HG03460 (cell line): ENCODE measurements around the gene SLC40A1.

Experiments
- ATAC-seq: cut with Tn5 transposase; IDR thresholded peaks from one replicate; pipeline ENCODE4 v1.9.1; 2021; ENCODE audit not compliant: unreplicated experiment

Gene SLC40A1

DNA sequence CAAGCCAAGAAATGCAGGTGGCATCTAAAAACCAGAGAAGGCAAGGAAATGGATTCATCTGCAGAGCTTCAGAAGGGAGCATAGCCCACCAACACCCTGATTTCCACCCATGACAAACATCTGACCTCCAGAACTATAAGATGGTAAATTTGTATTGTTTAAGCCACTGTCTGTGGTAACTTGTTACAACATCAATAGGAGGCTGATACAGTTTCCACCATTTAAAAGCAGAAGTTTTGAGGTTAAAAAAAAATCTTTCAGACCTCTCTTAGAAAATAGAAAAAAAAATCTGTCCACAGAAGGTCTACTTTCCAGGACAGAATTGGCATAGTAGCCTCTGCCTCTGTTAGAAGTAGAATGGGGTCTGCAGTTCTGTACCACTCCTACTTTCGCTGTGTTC is 37.2 kb downstream of the SLC40A1 start:
- no peak for ATAC-seq

DNA sequence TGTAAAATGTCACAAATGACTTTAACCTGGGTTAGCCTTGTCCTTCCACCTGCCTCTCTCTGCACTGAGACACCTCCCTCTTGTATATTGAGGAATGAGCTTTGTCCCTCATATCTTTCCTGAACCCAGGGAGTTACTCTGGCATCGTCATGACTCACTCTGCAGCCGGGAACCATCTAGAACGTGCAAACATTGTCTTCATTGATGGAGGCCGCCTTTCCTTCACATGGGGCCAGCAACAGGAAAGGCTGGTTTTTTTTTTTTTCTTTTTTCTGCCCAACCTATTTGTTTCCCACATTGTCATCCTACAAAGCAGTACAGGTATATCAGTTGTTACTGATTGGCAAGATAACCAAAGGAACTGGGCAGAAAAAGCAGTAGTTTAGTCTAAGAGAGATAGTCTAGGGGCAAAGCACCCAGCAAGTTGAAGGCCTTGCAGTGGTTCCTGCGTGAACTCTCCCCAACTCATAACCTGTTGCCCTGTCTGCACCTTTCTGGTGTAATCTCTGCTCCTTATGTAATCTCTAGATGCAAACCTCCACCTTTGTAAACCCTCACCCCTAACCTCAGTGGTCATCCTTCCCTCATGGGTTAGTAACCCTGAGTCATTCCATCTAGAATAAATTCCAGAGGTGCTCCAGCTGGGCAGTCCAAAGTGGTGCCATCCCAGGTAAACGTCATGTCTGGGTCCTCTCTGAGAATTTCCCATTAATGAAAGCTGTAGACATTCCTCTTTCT is 38.3 kb downstream of the SLC40A1 start:
- ATAC-seq, result no peak

DNA sequence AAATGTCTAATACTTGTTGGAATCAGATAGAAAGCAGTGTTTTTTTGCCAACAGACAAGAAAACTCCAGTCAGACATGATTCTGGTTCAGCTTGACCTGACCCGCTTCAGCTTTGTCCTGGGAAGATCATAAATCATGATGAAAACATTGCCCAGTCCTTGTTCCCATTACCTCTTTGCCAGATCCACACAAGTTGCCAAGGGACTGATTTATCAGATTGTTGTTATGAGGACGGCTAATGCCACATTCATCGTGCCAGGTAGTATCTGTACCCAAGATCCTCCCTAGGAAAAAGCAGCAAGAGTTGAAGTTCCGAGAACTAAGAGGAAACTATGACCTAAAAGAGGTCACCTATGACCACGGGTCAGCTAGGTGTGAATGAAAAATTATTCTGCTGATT is 39.0 kb downstream of the SLC40A1 start:
- ATAC-seq, result no peak

DNA sequence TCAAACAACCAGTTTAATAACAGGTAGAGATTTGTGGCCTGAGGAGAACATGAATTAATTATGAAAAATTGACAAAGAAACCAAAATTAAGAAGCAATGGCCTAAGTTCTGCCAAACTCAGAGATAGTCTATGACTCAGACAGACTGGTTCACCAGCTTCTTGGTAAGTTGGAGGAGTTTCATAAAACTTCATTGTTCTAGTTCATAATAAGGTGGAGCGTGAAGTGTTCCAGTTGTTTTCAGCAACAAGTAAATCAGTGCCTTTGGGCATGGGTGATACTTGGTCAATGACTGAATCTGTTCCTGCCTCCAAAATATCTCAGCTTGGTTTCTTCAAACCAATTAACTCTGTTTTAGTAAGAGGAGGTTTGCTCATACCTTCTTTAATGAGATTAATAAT is 40.0 kb downstream of the SLC40A1 start:
- ATAC-seq, result no peak

DNA sequence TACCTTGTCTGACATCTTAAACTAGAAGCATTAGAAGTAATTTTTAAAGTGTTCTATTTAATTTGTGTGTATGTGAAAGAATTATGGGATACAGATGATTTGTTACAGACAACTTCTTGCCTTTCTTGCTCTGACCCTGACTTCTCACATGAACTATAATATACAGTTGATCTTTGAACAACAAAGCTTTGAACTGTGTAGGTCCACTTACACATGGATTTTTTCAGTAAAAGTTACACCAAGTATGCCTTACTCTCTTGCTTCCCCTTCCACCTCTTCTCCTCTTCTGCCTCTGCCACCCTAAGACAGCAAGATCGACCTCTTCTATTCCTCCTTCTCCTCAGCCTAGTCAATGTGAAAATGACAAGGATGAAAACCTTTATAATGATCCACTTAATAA is 42.2 kb downstream of the SLC40A1 start:
- ATAC-seq, result no peak

DNA sequence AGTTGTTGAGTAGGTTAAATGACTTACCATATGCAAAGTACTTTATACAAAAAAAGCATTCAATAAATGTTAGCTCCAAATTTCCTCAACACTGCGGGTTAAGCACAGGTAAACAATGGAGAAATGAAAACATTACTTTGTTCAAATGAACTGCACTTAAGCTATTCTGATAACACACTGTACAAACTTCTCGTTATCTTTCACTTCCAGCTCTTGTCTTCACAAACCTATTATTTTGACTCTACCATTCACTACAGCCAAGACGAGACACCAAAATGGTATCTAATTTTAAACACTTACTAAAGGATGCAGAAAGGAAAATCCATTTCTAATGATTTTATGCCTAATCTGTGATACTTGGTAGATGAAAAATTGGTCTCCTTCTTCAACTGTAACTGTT is 43.8 kb downstream of the SLC40A1 start:
- no peak for ATAC-seq

DNA sequence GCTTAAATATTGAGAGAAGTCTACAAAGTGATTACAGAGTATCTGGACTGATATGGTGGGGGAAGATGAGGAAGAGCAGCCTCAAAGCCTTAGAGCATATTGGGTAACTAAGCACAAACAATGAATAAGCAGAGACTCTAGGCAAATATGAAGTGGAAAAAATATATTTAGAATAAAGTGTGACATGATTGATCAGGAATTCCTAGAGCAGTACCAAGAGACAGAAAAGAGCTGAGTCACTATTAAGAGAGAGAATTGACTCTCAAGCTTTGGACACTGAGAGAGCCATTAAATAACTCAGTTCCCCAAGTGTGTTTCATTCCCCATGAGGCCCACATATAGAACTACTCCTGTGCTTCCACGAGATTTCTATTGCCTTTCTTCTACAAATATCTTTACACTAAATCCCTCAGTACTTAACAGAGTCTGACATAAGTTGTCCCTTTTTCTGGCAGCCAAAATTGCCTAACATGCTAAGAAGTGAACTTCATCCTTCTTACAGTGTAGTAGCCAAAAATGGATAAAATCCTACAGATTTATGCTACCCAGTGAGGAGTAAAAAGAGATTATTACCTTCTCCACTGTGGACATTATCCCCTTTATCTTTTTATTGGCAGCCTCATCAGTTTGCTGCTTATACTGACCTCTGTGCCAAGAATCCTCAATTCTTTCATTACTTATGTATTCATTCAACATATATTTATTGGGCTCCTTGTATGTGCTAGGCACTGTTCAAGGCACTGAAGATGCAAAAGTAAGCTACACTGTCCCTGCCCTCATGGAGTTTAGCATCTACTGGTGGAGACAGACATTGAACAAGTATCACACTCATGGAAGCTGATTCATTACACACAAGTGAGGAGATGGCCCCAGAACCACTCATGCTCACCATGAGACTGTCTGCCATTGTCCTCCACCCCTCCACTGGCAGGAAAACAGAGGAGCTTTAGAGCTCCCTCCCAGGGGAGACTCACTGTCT is 45.4 kb downstream of the SLC40A1 start:
- no peak for ATAC-seq

DNA sequence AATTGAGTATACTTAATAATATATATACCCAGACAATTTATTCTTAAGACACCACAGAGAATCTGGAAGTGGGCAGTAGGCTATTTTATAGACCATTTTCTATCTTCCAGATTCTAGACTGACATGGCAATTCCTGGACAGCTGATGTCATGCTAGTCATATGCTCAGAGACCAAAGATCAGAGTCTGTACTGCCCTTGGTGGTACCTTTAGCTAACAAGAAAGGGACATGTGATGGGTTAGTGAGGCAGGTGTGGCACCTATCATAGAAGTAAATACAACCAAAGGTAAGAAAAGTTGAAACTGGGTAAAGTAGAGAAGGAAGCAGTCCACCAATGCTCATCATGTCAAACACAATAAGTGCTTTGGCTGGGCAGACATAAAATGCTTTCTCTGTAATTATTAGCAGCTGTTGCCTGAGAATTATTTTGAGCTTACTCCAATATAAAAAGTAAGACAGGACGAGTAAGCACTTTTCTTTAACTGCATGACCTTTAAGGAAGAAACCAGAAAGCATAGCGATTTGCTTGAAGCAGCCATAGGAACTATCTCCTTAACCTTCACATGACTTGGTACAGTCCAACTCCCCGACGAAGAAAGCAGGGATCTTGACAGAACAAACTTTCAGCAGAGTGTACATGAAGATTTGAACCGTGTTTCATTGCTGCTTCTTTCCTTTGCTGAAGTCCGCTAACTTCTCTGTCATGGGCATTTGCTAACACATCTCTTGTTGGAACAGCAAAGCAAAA is 47.1 kb downstream of the SLC40A1 start:
- no peak for ATAC-seq

DNA sequence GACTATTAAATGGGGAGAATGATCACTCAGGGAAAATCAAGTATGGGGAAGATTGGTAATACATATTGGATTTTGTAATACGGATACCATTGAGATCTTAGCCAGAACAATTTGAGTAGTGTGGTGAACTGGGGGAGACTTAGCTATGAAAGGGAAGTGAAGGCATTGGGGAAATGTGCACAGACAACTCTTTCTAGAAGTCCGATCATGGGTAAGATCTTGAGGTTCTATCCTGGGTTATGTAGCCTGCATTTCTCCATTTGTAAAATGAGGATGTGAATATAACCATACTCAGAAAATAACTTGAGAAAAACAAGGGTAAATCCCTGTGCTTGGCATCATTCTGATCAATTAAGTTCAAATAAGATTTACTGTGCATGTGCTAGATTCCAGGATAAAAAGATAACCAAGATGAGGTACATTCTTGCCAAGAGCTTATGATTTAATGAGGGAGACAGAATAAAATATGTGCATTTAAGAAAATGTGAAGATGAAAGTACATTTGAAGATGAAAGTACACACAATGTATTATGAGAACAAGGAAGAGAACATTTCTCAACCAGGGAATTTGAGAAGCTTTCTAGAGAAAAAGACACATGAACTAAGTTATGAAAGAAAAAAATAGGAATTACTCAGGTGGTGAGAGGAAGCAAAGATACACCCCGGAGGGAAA is 49.5 kb downstream of the SLC40A1 start:
- no peak for ATAC-seq

DNA sequence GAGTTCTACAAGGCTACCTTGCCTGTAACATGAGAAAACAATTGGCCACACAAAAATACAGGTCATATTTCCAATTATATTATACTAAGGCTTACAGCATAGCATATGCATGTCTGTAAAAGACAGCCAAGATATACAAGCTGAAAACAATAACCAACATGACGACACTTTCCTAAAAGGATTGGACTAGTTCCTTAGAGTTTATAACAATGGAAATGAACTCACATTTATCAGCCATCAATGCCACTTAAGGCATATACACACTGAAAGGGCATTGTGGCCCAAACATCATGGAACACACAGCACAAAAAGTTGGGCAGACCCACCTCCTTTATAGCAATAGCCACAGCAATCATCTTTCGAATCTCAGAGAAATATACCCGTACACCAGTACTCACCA is 52.0 kb downstream of the SLC40A1 start:
- no peak for ATAC-seq

DNA sequence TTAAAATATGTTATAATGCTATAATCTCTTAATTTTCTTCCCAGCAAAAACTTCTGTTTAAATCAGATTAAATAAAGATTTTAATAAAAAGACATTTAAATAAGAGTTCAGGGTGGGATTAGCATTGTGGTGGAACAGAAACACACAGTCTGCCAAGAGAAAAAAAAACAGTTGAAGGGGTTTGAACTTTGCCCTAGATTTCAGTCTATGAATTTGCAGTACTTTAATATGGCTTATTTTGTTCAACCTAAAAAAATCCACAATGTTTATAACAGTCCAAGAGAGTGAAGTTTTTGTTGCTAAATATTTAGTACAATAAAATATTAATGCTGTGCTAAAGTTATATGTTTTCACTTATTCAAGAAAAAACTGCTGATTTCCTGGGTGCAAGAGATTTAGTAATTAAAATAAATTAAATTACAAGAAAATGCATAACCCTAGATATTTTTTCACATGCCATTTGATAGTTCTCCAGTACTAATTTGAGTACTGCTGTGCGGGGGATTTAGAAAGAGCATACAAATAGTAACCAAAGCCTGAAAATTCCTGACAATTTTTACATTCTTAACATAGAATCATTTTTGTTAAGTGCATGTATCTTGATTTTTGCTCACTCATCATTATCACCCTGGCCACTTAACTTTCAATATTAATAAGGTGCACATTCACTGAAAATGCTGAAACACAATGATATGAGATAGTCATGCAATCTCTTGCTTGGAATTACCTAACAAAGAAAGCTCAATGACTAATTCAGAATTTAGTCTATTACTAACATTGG is 52.6 kb downstream of the SLC40A1 start:
- ATAC-seq, result no peak

DNA sequence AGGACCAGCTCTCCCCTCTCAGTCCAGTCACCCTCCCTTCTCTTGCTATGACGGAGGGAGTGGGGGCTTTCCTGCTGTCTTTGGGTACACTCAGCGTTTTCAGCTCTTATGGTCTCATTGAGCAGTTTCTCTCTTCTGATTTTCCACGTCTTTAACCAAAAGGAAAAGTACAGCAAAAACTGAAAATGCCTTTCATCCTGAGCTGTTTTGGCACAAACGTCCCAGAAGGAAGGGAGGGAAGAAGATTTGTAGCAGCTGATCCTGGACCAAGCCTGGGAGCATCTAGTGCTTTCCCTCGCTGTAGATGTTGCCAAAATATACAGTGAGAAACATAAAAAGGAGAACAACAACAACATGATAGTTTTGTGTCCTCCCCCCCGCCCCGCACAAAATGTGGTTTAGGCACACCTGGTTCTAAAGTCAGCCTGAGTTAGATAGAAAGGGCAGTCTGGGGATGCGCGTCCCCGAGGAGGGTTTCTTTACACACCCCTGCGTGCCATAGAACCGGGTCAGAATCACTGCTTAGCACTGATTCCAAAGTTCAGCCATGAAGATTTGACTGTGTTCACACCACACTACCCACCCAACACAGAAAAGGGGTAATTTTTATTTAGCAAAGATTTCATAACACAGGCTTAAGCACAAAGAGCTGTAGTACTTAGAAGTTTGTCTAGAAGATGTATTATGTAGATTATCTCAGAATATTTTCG is 53.4 kb downstream of the SLC40A1 start:
- ATAC-seq, result no peak

DNA sequence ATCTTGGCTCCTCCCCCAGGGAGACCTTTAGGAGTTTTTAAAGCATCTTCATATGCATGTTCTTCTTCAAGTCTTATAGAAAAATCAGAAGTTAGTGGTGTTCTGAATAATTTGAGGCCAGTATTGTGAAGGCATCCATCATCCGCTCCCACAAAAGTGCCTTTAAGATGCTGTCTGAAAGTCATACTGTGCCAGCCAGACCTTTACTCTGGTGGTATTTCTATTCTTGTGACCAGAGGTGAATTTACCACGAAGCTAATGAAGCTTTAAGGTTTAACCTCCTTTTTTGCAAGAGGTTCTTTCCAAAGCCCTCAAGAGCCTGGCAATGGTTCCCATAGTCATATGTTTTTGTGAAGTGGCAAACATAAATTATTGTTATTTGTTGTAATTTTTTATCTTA is 54.3 kb downstream of the SLC40A1 start:
- no peak for ATAC-seq

DNA sequence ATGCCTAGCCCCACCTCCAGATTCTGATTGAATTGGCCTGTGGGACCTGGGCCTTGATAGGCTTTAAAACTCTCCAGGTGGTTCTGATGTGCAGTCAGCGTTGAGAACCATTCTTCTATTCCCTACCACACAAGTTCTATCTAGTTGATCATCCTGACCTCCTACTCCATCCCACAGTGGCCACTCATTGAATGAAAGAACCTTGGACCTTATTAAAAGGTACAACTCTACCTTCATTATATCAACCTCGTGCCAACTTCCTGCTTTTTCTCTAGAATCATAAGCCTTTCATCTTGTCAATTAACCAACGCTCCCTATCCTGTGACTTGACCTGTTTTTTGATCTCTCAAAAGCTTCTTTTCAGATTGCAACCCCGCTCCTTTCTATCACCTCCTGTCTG is 55.8 kb downstream of the SLC40A1 start:
- no peak for ATAC-seq

DNA sequence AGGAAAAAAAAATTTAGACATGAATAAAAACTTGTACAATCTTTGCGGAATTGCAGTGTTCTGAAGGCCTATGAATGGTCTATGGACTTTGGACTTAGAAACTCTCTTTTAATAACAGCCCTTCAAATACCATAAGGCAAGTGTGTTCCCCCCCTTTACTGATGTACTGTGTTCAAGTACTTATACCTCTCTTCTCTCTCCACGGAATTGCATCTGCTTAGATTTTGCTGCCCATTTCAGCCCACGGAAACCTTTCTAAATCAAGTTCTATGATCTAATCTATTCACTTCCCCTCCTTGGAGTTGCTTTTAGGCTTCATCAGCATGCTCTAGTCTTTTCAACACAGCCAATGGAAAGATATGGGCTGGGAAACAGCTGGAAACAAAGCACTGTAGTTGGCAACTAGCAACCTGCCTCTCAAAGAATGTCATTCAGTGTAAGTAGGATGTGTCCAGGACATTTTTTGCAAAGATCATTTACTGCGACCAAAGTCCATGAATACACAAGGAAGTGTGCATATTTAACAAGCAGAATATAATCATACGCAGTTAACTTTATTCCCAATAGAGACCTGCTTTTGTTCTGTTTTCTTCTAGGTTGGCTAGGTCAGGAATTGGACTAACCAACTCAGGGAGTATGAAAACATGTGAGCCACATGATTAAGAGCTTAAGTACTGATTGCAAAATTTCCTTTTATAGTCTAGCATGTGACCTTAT is 58.0 kb downstream of the SLC40A1 start:
- no peak for ATAC-seq

DNA sequence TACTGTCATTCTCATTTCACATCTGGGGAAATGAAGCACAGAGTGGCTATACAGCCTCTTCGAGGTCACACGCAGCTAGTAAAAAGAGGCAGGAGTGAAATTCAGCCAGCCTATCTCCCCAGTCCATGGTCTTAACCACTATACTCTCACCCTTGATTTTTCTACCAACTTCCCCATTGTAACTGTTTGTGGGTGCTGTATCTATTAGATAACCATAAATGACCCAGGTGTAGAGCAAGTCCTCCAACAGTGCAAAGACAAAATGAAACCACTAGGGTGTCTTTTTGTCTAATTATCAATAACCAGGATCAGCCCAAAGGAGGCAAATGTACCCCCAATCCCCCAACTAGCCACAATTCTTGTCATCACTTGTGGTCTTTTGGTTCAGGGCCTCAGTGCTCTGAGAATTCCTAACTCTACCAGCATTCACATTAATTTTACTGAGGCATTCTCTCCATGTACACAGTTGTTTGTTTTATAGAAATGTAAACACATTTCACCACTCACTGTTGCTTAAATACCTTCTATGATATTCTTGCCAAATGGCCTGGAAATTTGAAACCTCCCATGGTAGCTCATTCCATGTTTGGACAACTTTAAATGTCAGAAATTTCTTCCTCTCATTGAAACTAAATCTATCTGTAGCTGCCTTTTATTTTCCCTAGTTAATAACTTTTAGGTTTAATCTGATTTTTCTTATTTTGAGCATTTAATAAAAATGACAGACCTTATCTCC is 58.7 kb downstream of the SLC40A1 start:
- no peak for ATAC-seq

DNA sequence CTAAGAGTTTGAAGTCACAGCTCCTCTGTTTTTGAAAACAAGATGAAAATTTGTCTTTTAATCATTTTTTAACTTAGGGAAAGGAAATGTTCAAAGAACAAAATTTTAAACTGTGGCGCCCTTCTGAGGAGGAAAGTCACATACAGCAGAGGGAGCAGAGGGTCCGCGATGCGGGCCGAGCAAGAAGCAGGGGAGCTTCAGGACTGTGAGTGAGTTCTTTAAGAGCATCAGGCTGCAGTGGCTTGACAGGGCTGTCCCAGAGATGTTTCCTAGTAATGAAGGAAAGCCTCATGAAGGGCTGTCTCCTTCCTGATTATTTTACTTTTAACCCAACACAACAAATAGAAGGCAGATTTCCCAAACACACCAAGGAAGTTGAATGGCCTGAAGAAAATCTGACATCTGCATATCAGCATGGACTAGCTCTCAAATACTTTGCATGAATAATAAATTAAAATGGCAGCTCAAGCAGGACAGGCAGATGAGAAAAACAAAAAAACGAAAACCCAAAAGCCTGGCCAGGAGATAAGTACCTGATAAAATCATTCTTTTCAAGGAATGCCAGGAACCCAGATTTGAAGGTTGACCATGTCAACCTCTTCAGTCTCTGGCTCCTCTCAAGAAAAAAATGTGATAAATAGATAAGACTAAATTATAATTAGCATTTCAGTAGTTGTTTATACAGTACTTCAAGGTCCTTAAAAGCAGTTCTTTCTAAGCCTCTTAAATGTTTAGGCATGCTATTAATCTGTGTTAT is 60.8 kb downstream of the SLC40A1 start:
- ATAC-seq, result no peak
